ENCODE results near the gene ACAD8.

- TF ChIP-seq POLR2AphosphoS5 (IDR thresholded peaks at IDR 0.05): no peak
- TF ChIP-seq, protein P1, sequence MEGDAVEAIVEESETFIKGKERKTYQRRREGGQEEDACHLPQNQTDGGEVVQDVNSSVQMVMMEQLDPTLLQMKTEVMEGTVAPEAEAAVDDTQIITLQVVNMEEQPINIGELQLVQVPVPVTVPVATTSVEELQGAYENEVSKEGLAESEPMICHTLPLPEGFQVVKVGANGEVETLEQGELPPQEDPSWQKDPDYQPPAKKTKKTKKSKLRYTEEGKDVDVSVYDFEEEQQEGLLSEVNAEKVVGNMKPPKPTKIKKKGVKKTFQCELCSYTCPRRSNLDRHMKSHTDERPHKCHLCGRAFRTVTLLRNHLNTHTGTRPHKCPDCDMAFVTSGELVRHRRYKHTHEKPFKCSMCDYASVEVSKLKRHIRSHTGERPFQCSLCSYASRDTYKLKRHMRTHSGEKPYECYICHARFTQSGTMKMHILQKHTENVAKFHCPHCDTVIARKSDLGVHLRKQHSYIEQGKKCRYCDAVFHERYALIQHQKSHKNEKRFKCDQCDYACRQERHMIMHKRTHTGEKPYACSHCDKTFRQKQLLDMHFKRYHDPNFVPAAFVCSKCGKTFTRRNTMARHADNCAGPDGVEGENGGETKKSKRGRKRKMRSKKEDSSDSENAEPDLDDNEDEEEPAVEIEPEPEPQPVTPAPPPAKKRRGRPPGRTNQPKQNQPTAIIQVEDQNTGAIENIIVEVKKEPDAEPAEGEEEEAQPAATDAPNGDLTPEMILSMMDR (IDR thresholded peaks at IDR 0.05 in 8 of 11, conservative IDR thresholded peaks at IDR 0.05 in 3 of 11): peak; percentile 64 to 84 (median 80)
These were observed 45.7 kb upstream of the ACAD8 start for GRCh38 chr11:134207538-134208239.

Measured in spleen (tissue), 7 donors.